PC-3 (cell line): Measurements from ENCODE around the gene BRD3. TPM values are rescaled to one million over a fixed set of nuclear protein-coding genes. Genes with fewer than 3 reads are reported as not detected.

Source experiments
- ATAC-seq: fragments of 200-7000 bp; cut with Tn5 transposase; 2 replicates; pipeline ENCODE4 v1.9.1; 2020; ENCODE audit warnings: mild to moderate bottlenecking, moderate library complexity
- BruUV-seq: library from RNA; stranded (reverse); fragments of 400-500 nt; replicated peaks from 2 replicates; lab custom pipeline; 2021; lab: Mats Ljungman, UMichigan
- CTCF ChIA-PET: fragments of 300-600 bp; sonication (Branson Sonifier 250); formaldehyde crosslinking; loops from one replicate; lab custom pipeline; 2022; ENCODE audit warnings: antibody characterized with exemption; lab: Charles Lee
- POLR2A ChIA-PET: fragments of 300-600 bp; sonication (Branson Sonifier 250); formaldehyde crosslinking; loops from one replicate; lab custom pipeline; 2022; ENCODE audit warnings: antibody characterized with exemption; ENCODE audit not compliant: unreplicated experiment; lab: Charles Lee
- DNase-seq: peaks from one replicate; pipeline ENCODE4 v3.0.0-alpha.2; 2015
- H2AFZ ChIP-seq: fragments of 300-600 bp; sonication (generic); 2 replicates; pipeline ENCODE4 v1.6.0; 2016; ENCODE audit warnings: antibody characterized with exemption, low read length
- H3F3A ChIP-seq: fragments of 300-600 bp; sonication (generic); one replicate; pipeline ENCODE4 v1.6.0; 2017; ENCODE audit warnings: antibody characterized with exemption, low read length, control low read depth, mild to moderate bottlenecking; ENCODE audit not compliant: unreplicated experiment
- H3K27ac ChIP-seq: fragments of 300-600 bp; sonication (generic); 2 replicates; pipeline ENCODE4 v1.5.1; 2016; ENCODE audit warnings: mild to moderate bottlenecking, low read length
- H3K27me3 ChIP-seq: fragments of 300-600 bp; sonication (generic); 2 replicates; pipeline ENCODE4 v1.6.1; 2016; ENCODE audit warnings: low read length, mixed read lengths
- H3K36me3 ChIP-seq: fragments of 300-600 bp; sonication (generic); 2 replicates; pipeline ENCODE4 v1.6.1; 2016; ENCODE audit warnings: low read depth, mixed run types, low read length, mixed read lengths
- H3K4me1 ChIP-seq: fragments of 300-600 bp; sonication (generic); 2 replicates; pipeline ENCODE4 v1.5.1; 2016; ENCODE audit warnings: low read length; ENCODE audit not compliant: insufficient read depth
- H3K4me2 ChIP-seq: fragments of 300-600 bp; sonication (generic); 2 replicates; pipeline ENCODE4 v1.6.0; 2016; ENCODE audit warnings: low read length
- H3K4me3 ChIP-seq: fragments of 300-600 bp; sonication (generic); 2 replicates; pipeline ENCODE4 v1.5.1; 2016; ENCODE audit warnings: mild to moderate bottlenecking, low read length, mixed read lengths
- H3K79me2 ChIP-seq: fragments of 300-600 bp; sonication (generic); 2 replicates; pipeline ENCODE4 v1.6.1; 2017; ENCODE audit warnings: low read length, mixed read lengths
- H3K9ac ChIP-seq: fragments of 300-600 bp; sonication (generic); 2 replicates; pipeline ENCODE4 v1.6.0; 2016; ENCODE audit warnings: mild to moderate bottlenecking, low read length
- H3K9me2 ChIP-seq: fragments of 300-600 bp; sonication (generic); replicated peaks from 2 replicates; pipeline ENCODE4 v1.6.1; 2016; ENCODE audit warnings: mixed run types, low read length, mixed read lengths
- H3K9me3 ChIP-seq: fragments of 300-600 bp; sonication (generic); 2 replicates; pipeline ENCODE4 v1.6.1; 2016; ENCODE audit warnings: low read length, mixed read lengths
- H4K20me1 ChIP-seq: fragments of 300-600 bp; sonication (generic); 2 replicates; pipeline ENCODE4 v1.6.1; 2016; ENCODE audit warnings: low read length, mixed read lengths
- CTCF ChIP-seq: fragments of 300-600 bp; sonication (generic); conservative IDR thresholded peaks from 2 replicates; pipeline ENCODE4 v1.5.1; 2017; ENCODE audit warnings: antibody characterized with exemption, low read depth, mild to moderate bottlenecking, low read length
- EZH2 ChIP-seq: fragments of 300-600 bp; sonication (generic); IDR thresholded peaks from one replicate; pipeline ENCODE4 v1.6.1; 2017; ENCODE audit warnings: antibody characterized with exemption, mild to moderate bottlenecking, low read length; ENCODE audit not compliant: unreplicated experiment
- EZH2phosphoT487 ChIP-seq: fragments of 300-600 bp; sonication (generic); IDR thresholded peaks from 2 replicates; pipeline ENCODE4 v1.6.1; 2018; ENCODE audit warnings: mild to moderate bottlenecking, antibody characterized with exemption, low read length, borderline replicate concordance
- intact Hi-C: fragments of 100-400 bp; cut with micrococcal nuclease; formaldehyde crosslinking; loops from 2 replicates; pipeline ENCODE4 v1.9.0; 2023
- total RNA-seq: library from RNA; depleted of rRNA; stranded (reverse); fragments of >200 nt; gene quantifications from 2 replicates; pipeline ENCODE4 v1.2.3, GENCODE V29; 2014

BRD3 gene
- total RNA-seq, 1 experiment from 2014 or later = 5.5 TPM

- Histone ChIP-seq H3K4me2 (no peak overlapping the region), H3K4me1 (no peaks in the 10 kb centered on the region), H3K9me3 (no peaks in the 10 kb centered on the region), H3F3A (no peaks in the 10 kb centered on the region), H3K4me3 (no peak overlapping the region), H3K9me2 (no peaks in the 10 kb centered on the region), H3K36me3 (no peaks in the 10 kb centered on the region), H3K27ac (no peak overlapping the region), H3K9ac (no peak overlapping the region), H3K79me2 (no peaks in the 10 kb centered on the region), H2AFZ (no peak overlapping the region), H4K20me1 (no peaks in the 10 kb centered on the region), H3K27me3 (peaks cover 13% of the 10 kb centered on the region)
- DNase-seq (no peak), ATAC-seq (no peak)
- ChIA-PET CTCF (no interaction called here), POLR2A (no interaction called here)
- BruUV-seq = no TSS peak
- TF ChIP-seq CTCF (no peak), EZH2 (no peak), EZH2phosphoT487 (no peak)
- intact Hi-C loops = no loop called here
Observed at GRCh38 chr9:134100040-134100439, 32.2 kb upstream of the BRD3 start.

GRCh38 chr9:134099123-134099761, 31.4 kb upstream of the BRD3 start:
- no peaks in the 10 kb centered on the region for H4K20me1 ChIP-seq
- H3K36me3 ChIP-seq = no peaks in the 10 kb centered on the region
- H3K4me2 ChIP-seq = no peak overlapping the region
- TF ChIP-seq CTCF (peak; percentile 80), EZH2 (no peak), EZH2phosphoT487 (no peak)
- no peak overlapping the region for H3K4me3 ChIP-seq
- no peak overlapping the region for H2AFZ ChIP-seq
- ChIA-PET POLR2A (no interaction called here), CTCF (no interaction called here)
- no peaks in the 10 kb centered on the region for H3K9me2 ChIP-seq
- intact Hi-C loops = loop anchor here (1.0 to 5.0 kb wide), 3 partner anchors 31 to 312 kb away; partner anchors contain the start of gene BRD3
- ATAC-seq = peak; percentile 67
- peaks cover 13% of the 10 kb centered on the region for H3K27me3 ChIP-seq
- DNase-seq = peak; percentile 75
- H3K4me1 ChIP-seq = no peaks in the 10 kb centered on the region
- no peaks in the 10 kb centered on the region for H3K79me2 ChIP-seq
- H3K9ac ChIP-seq = no peak overlapping the region
- no peaks in the 10 kb centered on the region for H3K9me3 ChIP-seq
- no TSS peak for BruUV-seq
- H3K27ac ChIP-seq = no peak overlapping the region
- no peaks in the 10 kb centered on the region for H3F3A ChIP-seq

GRCh38 chr9:134089972-134090371, 22.1 kb upstream of the BRD3 start:
- H3F3A ChIP-seq = no peaks in the 10 kb centered on the region
- H3K9ac ChIP-seq = no peak overlapping the region
- no peak for DNase-seq
- no peaks in the 10 kb centered on the region for H3K36me3 ChIP-seq
- no peak overlapping the region for H3K4me2 ChIP-seq
- no peak for TF ChIP-seq EZH2
- no peak for TF ChIP-seq CTCF
- TF ChIP-seq EZH2phosphoT487 = no peak
- no peaks in the 10 kb centered on the region for H3K4me1 ChIP-seq
- no peak overlapping the region for H2AFZ ChIP-seq
- ChIA-PET POLR2A (no interaction called here), CTCF (no interaction called here)
- no peaks in the 10 kb centered on the region for H4K20me1 ChIP-seq
- H3K9me2 ChIP-seq = no peaks in the 10 kb centered on the region
- no peak overlapping the region for H3K4me3 ChIP-seq
- intact Hi-C loops = no loop called here
- no peaks in the 10 kb centered on the region for H3K79me2 ChIP-seq
- no peaks in the 10 kb centered on the region for H3K9me3 ChIP-seq
- no peak overlapping the region for H3K27ac ChIP-seq
- no peaks in the 10 kb centered on the region for H3K27me3 ChIP-seq
- no TSS peak for BruUV-seq
- no peak for ATAC-seq
